CD4-positive, alpha-beta T cell treated with Interleukin-1 beta for 1 hour (primary cell): Measurements from ENCODE around the gene ZNF783.
A peak's percentile ranks its signal among the peaks of the same experiment; 100 is the strongest.
"Not testable (repeated sequence)": the region's sequence is repeated elsewhere in the genome, so short reads cannot be mapped to it uniquely, and the experiment has no call there.

Experiments
- DNase-seq, 2 donors: peaks; one replicate each; pipeline ENCODE4 v3.0.0-alpha.2; 2020 to 2022

ZNF783 gene

DNA sequence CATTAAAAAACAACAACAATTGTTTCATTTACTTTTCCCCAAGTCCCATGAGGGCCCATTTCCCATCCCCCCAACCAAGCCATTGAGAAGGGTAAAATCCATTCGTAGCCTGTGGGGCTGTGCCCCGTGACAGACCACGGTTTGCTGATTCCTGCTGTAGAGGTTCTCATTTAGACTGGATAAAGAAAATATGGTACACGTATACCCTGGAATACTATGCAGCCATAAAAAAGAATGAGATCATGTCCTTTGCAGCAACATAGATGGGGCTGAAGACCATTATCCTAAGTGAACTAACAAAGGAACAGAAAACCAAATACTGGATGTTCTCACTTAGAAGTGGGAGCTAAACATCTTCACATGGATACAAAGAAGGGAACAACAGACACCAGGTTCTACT lies 44.9 kb downstream of the ZNF783 start:
- no peak for DNase-seq

DNA sequence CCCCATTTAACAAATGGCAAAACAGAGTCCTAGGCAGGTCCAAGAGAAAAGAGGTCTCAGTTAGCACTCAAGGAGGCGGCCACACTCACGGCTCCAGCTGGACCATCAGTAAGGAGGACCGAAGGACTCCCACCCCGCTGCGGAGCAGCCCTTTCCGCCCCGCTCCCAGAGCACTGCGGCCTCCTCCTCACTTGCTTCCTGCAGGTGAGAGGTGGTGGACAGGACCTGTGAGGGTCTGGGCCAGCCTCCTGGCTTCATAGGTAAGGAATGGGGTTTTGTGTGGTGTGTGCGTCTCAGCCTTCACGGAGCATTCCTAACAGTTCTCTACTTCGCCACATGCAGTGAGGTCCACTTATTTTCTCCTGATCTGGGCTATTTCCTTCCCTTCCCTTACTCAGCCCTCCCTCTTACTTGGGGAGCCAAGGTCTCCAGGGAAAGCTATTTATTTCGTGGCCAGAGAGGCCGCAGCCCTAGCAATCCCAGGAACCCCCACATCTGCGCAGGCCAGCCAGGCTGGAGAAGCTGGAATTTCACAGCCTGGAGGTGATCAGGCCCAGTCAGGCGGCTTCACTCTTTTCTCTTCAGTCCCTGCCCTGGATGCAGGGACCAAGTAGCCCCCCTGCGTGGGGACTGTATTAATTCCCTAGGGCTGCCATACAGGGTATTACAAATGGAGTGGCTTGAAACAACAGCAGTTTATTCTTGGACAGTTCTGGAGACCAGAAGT lies 45.9 kb downstream of the ZNF783 start:
- no peak for DNase-seq

DNA sequence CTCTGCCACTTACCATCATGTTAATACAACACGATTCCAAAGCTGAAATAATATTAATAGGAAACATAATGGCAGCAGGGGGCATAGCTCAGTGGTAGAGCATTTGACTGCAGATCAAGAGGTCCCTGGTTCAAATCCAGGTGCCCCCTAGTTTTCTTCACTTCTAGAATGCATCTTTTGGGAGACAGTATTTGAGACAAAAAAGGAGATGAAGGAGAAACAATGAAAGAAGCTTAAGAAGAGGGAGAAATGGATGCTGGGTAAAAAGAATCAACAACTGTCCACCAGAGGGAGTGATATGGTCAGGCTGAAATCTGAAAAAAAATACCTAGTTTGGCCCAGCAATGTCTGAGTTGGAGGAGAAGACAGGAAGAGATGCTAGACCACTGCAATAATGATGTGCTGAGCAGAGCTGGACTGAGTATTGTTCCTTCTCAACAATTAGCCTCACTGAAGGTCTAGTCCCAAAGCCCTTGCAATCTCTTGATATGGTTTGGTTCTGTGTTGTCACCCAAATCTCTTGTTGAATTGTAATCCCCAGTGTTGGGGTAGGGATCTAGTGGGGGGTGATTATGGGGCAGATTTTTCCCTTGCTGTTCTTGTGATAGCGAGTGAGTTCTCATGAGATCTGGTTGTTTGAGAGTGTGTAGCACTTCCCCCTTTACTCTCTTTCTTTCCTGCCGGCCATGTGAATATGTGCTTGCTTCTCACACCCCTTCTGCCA lies 48.3 kb downstream of the ZNF783 start:
- peak in 1 of 2 donors; percentile 36 for DNase-seq

DNA sequence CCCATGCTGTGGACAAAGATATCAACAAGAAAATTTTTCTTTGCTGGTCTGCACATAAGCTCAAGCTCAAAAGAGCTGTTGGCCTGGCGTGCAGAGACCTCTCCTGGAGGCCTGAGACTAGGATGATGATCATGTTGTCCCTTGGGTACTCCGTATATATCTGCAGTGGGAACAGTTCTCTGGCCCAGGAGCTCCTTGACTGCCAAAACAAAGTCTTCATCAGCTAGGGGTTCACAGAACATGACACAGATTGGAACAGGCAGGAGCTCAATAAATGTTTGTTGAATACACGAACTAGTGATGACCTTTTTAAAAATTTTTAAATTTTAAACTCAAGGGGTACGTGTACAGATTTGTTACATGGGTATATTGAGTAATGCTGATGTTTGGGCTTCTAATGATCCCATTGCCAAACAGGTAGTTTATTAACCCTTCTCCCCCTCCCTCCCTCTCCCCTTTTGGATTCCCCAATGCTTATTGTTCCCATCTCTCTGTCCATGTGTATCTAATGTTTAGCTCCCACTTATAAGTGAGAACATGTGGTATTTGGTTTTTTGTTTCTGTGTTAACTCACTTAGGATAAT lies 49.1 kb downstream of the ZNF783 start:
- DNase-seq: no peak

DNA sequence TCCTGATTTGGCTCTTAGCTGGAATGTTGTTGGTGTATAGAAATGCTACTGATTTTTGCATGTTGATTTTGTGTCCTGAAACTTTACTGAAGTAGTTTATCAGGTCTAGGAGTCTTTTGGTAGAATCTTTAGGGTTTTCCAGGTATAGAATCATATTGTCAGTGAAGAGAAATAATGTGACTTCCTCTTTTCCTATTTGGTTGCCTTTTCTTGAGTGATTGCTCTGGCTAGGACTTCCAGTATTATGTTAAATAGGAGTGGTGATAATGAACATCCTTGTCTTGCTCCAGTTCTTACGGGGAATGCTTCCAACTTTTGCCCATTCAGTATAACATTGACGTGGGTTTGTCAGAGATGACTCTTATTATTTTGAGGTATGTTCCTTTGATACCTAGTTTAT lies 52.0 kb downstream of the ZNF783 start:
- no peak for DNase-seq

DNA sequence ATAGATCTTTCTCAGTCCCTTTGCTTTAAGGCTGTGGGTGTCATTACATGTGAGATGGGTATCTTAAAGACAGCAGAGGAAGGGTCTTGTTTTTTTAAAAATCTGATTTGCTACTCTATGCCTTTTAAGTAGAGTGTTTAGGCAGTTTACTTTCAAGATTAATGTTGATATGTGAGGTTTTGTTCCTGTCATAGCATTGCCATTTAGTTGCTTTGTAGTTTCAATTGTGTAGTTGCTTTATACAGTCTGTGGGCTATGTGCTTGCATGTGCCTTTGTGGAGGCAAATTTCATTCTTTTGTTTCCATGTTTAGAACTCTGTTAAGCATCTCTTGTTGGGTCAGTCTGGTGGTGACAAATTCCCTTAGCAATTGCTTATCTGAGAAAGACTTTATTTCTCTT lies 54.6 kb downstream of the ZNF783 start:
- no peak for DNase-seq

DNA sequence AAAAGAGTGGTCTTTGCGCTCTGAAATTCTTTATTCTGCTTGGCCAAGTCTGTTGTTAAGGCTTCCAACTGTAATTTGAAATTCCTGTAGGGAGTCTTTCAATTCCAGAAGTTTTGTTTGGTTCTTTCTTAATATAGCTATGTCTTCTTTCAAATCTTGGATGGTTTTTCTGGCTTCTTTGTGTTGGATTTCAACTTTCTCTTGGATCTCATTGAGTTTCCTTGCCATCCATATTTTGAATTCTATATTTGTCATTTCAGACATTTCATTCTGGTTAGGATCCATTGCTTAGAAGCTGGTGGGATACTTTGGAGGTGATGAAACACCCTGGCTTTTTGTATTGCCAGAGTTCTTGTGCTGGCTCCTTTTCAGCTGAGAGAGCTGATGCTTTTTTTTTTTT lies 55.5 kb downstream of the ZNF783 start:
- no peak for DNase-seq

DNA sequence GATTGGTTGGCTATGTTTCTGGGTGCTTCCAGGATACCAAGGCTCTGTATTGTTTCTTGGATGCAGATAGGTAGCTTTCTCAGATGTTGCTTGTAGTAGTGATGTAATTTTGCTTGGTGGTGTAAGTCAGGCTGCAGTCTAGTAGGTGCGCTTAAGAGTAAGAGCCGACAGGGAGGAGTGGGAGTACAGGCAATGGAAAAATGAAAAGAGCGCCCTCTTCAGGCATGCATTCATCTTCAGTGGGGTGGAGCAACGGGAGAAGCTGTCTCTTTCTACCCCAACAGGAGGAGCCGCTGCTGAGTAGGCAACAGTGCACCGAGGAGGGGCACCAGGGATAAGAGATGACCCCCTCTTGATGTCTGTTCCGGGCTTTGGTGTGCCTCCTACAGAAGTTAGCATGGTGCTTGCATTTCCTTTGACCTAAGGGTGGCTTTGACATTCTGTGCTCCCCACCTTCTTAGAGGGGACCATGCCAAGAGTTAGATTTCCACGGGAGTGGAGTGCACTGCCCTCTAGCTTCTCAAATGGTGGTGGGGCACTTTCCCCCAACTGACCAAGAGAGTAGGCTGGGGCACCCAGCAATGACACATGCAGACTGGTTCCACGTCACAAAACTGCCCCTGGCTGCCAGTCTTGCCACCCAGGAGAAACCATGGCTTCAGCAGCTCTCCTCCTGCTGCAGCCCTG lies 56.1 kb downstream of the ZNF783 start:
- DNase-seq: no peak

DNA sequence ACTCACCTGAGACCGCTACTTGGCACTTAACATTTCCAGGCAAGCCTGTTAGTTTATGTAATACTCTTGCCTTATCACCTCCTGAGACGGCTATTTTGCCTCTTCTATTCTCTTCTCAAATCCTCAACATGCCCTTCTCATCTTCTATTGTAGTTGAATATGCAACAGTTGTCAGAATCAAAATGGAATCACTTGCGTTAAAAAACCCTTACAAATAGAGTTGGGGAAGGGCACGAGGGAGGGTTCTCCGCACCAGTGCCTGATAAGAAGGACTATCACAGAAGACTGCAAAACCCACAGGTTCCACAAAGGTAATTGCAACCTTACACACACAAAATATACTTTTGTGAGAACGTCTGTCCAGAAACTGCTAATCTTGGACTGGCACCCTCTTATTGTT lies 57.4 kb downstream of the ZNF783 start:
- DNase-seq: no peak

DNA sequence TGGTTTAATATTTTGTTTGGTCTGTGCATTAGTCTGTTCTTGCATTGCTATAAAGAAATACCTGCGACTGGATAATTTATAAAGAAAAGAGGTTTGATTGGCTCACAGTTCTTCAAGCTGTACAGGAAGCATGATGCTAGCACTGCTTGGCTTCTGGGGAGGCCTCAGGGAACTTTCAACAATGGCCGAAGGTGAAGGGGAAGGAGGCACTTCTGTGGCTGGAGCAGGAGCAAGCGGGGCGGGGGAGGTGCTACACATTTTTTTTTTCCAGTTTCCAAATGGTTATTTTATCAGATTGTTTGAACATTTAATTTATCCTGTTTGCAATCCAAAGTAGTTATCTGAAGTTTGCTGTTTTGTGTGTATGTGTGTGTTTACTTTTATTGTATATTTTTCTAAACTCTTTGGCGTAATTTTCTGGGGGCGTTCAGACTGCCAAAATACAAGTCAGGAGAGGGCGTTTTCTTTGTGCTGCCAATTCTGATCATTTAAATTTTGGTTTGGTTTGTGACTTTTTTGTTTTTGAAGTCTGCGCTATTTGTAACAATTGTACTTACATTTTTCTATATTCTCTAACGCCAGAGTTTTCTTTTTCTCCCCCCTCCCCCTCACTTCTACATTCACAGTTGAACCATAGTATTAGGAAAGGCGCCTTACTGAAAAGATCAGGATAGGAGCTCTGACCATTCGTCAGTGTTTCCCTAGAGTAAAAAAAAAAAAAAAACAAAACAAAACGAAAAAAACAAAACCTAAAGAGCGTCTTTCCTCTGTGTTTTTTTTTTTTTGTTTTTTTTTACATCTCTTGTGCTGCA lies 58.5 kb downstream of the ZNF783 start:
- DNase-seq: no peak

DNA sequence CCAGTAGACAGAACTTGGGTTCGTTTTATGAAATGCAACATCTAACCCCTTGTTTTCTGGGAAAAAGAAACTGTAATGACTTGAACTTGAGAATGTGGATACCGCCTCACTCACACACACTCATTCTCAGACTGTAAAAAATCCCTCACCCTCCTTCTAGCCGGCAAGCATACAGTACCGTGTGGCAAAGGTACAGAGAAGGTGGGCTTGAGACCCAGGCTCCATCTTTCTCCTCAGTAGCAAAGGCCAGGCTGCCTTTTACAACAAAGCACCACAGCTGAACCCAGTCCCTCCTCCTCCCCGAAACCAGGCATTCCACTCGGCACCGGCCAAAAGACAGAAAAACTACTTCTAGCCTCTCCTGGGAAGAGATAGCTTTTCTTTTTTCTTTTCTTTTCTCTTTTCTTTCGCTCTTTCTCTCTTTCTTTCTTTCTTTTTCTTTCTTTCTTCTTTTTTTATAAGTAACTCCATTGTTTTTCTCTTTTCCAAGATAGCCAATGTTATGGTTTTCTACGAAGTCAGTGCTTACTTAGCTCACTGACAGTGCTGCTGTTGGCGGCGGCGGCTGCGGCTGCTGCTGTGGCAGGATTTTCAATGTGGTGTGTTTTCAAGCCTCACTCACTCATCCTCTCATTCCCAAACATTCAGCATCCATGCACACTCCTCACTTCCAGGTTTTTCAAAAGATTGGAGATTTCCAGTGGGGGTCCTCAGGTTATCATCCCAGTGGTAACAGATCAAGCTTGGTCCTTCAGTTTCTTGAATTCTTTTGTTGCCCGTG lies 59.3 kb downstream of the ZNF783 start:
- not testable (repeated sequence) for DNase-seq

DNA sequence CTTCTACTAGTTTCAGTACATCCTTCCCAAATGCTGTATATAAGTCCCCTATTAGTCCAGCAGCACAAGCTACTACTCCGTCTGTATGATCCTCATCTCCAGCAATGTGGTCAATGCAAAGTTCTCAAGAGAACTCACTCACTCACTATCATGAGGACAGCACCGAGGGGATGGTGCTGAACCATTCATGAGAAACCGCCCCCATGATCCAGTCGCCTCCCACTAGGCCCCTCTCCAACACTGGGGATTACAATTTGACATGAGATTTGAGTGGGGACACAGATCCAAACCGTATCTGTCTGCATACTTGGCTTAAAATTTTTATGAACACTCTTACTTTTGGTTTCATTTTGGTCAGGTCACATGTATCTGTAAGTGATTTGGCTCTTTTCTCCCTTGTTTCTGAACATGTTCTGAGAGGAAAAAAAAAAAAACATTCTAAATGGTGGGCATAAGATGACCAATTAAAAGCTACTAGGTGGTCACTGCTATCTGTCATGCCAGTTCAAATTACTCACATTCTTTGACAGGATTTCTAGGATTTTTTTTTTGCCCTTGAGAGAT lies 60.1 kb downstream of the ZNF783 start:
- no peak for DNase-seq

DNA sequence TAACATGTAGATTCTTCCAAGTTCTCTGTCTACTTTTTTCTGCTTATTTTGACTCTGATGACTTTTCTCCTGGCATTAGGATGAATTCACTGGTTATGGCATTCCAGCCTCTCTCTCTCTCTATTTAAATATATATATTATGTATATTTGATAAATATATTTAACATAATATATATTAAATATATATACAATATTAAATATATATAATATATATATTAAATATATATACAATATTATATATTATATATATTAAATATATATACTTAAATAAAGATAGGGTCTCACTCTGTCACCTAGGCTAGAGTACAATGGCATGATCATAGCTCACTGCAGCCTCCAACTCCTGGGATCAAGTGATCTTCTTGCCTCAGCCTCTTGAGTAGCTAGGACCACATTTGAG lies 60.7 kb downstream of the ZNF783 start:
- DNase-seq: no peak

DNA sequence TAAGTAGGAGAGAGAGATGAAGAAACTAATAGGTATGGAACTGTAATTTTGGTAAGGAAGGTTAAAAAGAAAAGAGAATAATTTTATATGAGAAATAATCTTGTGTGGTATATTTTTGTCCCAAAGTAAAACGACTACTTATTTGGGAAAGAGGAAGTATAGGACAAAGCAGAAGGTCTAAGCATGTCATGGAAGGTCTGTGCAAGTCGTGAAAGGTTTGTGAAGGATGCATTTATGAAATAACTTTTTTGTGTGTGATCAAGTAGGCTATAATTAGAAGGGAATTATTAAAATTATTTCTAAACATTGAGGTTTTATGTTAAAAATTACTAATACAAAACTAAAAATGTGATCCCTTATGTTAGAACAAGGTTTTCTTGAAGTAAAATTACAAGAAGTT lies 63.3 kb downstream of the ZNF783 start:
- DNase-seq: no peak

DNA sequence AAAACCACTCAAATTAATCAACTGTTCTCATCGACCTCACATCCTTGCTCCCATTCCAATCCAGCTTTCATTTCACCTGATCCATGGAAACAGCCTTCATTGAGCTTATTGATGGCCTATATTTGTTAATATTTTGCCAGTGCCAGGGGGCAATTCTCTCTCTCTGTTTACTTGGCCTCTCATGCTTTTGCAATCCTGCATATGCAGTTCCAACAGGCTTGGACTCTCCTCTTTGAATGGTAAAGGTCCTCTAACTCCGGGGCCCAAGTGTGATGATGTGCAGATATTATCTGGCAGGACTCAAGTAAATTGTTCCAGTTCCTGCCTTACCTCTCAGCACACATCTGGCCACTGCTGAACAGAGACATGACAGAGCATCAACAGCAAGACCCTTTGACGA lies 67.3 kb downstream of the ZNF783 start:
- DNase-seq: no peak

DNA sequence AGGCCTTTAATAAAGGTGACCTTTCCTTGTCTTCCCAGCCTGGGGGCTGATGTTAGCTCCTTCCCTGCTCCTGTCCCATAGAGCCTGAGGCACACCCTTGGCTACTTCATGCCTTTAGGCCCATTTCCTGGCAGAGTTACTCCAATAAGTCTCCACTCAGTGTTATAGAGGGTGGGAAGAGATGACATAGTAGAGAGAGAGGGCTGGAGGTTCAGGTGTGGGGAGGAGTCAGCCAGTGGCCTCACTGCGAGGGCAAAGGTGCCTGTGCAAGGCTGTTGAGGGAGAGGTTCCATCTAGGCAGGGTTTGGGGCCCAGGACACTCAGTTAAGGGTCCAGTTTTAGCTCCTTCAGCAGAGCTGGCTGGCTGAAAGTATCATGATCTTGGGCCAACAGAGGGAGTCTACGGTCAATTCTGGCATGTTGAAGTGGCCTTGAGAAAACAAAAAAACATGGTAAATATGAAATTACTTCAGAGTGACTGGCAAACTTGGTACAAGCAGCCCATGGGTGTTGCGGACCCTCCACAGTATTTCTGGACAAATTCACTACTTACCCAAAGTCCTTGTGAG lies 67.9 kb downstream of the ZNF783 start:
- no peak for DNase-seq

DNA sequence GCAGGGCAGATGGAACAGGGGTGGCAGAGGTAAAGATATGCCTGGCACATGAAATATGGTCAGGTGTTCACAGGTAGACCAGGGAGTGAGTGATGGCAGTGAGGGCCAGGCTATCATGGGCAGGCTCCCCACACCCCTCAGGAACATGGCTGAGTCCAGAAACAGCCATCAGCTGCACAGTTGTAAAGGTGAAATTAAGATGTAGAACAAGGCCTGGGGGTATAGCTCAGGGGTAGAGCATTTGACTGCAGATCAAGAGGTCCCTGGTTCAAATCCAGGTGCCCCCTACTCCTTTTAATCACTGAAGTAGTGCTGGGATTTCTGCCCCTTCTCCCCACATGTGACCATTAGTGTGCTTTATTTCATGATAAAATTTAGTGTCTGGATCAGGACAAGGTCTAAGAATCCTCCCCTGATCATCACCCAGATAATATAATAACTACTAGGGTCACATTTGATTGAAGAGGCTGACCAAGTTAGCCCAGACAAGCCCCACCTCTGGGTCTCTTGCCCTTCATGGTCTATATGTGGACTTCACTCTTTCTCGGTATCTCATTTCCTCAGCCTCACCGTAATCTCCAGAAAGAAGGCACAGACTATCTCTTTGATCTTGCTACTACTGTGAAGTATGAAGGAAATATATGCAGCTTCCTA lies 69.0 kb downstream of the ZNF783 start:
- DNase-seq: no peak

DNA sequence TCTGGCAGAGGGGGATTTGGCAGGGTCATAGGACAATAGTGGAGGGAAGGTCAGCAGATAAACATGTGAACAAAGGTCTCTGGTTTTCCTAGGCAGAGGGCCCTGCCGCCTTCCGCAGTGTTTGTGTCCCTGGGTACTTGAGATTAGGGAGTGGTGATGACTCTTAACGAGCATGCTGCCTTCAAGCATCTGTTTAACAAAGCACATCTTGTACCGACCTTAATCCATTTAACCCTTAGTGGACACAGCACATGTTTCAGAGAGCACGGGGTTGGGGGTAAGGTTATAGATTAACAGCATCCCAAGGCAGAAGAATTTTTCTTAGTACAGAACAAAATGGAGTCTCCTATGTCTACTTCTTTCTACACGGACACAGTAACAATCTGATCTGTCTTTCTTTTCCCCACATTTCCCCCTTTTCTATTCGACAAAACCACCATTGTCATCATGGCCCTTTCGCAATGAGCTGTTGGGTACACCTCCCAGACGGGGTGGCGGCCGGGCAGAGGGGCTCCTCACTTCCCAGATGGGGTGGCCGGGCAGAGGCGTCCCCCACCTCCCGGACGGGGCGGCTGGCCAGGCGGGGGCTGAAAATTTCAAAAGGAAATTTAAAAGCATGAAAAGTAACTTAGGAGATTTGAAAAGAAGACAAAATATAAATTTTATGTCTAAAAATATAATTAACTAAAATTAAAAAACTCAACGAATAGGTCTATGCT lies 70.8 kb downstream of the ZNF783 start:
- DNase-seq: not testable (repeated sequence)

DNA sequence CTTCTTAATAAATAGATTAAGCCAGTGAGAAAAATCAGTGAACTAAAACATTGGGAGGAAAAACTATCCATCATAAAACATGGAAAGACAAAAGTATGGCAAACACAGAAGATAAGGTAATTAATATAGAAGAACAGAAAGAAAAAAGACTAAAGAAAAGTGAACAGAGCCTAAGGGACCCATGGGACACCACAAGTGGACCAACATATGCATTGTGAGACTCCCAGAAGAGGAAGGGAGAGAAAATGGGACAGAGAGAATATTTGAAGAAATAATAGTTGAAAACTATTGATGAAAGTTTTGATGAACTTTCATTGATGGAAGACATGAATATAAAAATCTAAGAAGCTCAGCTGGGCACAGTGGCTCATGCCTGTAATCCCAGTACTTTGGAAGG lies 71.3 kb downstream of the ZNF783 start:
- no peak for DNase-seq

DNA sequence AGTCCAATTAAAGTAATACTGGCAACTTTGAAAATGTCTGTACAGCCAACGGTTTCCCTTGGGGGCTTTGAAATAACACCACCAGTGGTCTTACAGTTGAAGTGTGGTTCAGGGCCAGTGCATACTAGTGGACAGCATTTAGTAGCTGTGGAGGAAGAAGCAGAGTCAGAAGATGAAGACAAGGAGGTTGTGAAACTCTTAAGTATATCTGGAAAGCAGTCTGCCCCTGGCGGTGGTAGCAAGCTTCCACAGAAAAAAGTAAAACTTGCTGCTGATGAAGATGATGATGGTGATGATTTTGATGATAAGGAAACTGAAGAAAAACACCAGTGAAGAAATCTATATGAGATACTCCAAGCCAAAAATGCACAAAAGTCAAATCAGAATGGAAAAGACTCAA lies 72.2 kb downstream of the ZNF783 start:
- no peak for DNase-seq
